HepG2 (cell line): ENCODE data around the gene C1orf94. TPM values are rescaled to one million over a fixed set of nuclear protein-coding genes. Genes with fewer than 3 reads are reported as not detected.

Source experiments
- ATAC-seq: fragments of 200-7000 bp; cut with Tn5 transposase; 3 replicates; pipeline ENCODE4 v1.9.1; 2020; ENCODE audit warnings: mild to moderate bottlenecking, moderate library complexity
- BruUV-seq: library from RNA; stranded (reverse); fragments of 400-500 nt; replicated peaks from 2 replicates; lab custom pipeline; 2021; lab: Mats Ljungman, UMichigan
- CTCF ChIA-PET: fragments of 300-600 bp; formaldehyde crosslinking; extraction: SDS; loops from one replicate; lab custom pipeline; 2021; ENCODE audit warnings: low total read pairs, inconsistent platforms, low intra/inter-chr PET ratio; lab: Yijun Ruan, JAX
- POLR2A ChIA-PET: fragments of 350-600 bp; sonication (Branson Sonifier 250); formaldehyde crosslinking; loops from one replicate; lab custom pipeline; 2020; ENCODE audit warnings: antibody characterized with exemption, inconsistent platforms; lab: Yijun Ruan, JAX
- DNase-seq: peaks from one replicate; pipeline ENCODE4 v3.0.0-alpha.2; 2015; ENCODE audit warnings: low spot score
- FAIRE-seq: peaks from 3 replicates; lab custom pipeline; 2011; peaks lifted over from hg19 to GRCh38; lab: Jason Lieb, UNC
- H2AFZ ChIP-seq: one replicate; pipeline ENCODE4 v1.6.1; 2011; ENCODE audit warnings: low read length, inconsistent platforms
- H3K27ac ChIP-seq: fragments of 300-600 bp; 3 replicates; pipeline ENCODE4 v1.8.0; 2011; ENCODE audit warnings: mixed run types, mild to moderate bottlenecking, mixed read lengths, low read length, inconsistent platforms; ENCODE audit not compliant: insufficient read depth; ENCODE audit errors: extremely low read length
- H3K27me3 ChIP-seq, 2 experiments: fragments of 200-600 bp in 1 of 2; 2 replicates in 1 of 2; 3 replicates in 1 of 2; pipeline versions ENCODE4 v1.6.0 to v1.8.0; 2011; ENCODE audit warnings: low read length in 2 of 2, mild to moderate bottlenecking in 2 of 2, moderate library complexity in 2 of 2, inconsistent platforms in 1 of 2; ENCODE audit not compliant: insufficient read depth in 2 of 2, control insufficient read depth in 1 of 2
- H3K36me3 ChIP-seq, 2 experiments: fragments of 200-600 bp in 1 of 2; replicated peaks in 1 of 2; 2 replicates in 1 of 2; 3 replicates in 1 of 2; pipeline versions ENCODE4 v1.5.1 to v1.8.0; 2011; ENCODE audit warnings: low read length in 2 of 2, inconsistent platforms in 1 of 2; ENCODE audit not compliant: insufficient read depth in 2 of 2, control insufficient read depth in 1 of 2
- H3K4me1 ChIP-seq: 2 replicates; pipeline ENCODE4 v1.5.1; 2012; ENCODE audit warnings: low read length, inconsistent platforms; ENCODE audit not compliant: insufficient read depth
- H3K4me2 ChIP-seq: 2 replicates; pipeline ENCODE4 v1.6.0; 2011; ENCODE audit warnings: low read depth, low read length, inconsistent platforms
- H3K4me3 ChIP-seq, 3 experiments: fragments of 200-600 bp in 1 of 3; sonication (generic), shearing (Covaris generic) in 1 of 3; replicated peaks in 1 of 3; 2 replicates each; pipeline ENCODE4 v1.5.1; 2011 to 2016; ENCODE audit warnings: low read length in 3 of 3, inconsistent platforms in 2 of 3, low read depth in 2 of 3, mild to moderate bottlenecking in 2 of 3, control low read depth in 1 of 3, mixed read lengths in 1 of 3; ENCODE audit not compliant: insufficient read depth in 1 of 3
- H3K79me2 ChIP-seq: one replicate; pipeline ENCODE4 v1.6.1; 2011; ENCODE audit warnings: low read length, inconsistent platforms; ENCODE audit not compliant: insufficient read depth
- H3K9ac ChIP-seq: 2 replicates; pipeline ENCODE4 v1.6.0; 2011; ENCODE audit warnings: mild to moderate bottlenecking, low read depth, low read length, inconsistent platforms; ENCODE audit not compliant: insufficient read depth
- H3K9me3 ChIP-seq: 2 replicates; pipeline ENCODE4 v1.5.1; 2012; ENCODE audit warnings: mild to moderate bottlenecking, low read length
- H4K20me1 ChIP-seq: 2 replicates; pipeline ENCODE4 v1.6.0; 2011; ENCODE audit warnings: inconsistent platforms, mild to moderate bottlenecking, low read length, moderate library complexity; ENCODE audit not compliant: insufficient read depth
- ELF3 ChIP-seq: IDR thresholded peaks from 2 replicates; pipeline ENCODE4 v1.6.1; 2016; ENCODE audit warnings: missing genetic modification reagents, missing compliant biosample characterization
- MED8 ChIP-seq: sonication (generic); formaldehyde crosslinking; IDR thresholded peaks from 2 replicates; pipeline ENCODE4 v1.8.1; 2023; ENCODE audit warnings: mild to moderate bottlenecking, missing genetic modification reagents; ENCODE audit not compliant: insufficient replicate concordance
- MTA1 ChIP-seq: sonication (generic); formaldehyde crosslinking; IDR thresholded peaks from 2 replicates; pipeline ENCODE4 v1.4.0; 2020; ENCODE audit warnings: missing genetic modification reagents, mild to moderate bottlenecking, borderline replicate concordance
- NFKB2 ChIP-seq: sonication (generic); formaldehyde crosslinking; IDR thresholded peaks from 2 replicates; pipeline ENCODE4 v1.4.0; 2020; ENCODE audit warnings: missing genetic modification reagents, borderline replicate concordance
- SCMH1 ChIP-seq: sonication (generic); formaldehyde crosslinking; IDR thresholded peaks from 2 replicates; pipeline ENCODE4 v1.9.0; 2021; ENCODE audit warnings: missing genetic modification reagents, mild to moderate bottlenecking, borderline replicate concordance
- SKI ChIP-seq: fragments of 450-650 bp; IDR thresholded peaks from one replicate; pipeline ENCODE4 v1.6.1; 2018; ENCODE audit warnings: mild to moderate bottlenecking; ENCODE audit not compliant: partially characterized antibody
- SOX13 ChIP-seq, 3 experiments: fragments of 450-650 bp in 1 of 3; sonication (generic) in 1 of 3; formaldehyde crosslinking in 1 of 3; IDR thresholded peaks in 2 of 3; conservative IDR thresholded peaks in 1 of 3; 2 replicates each; pipeline versions ENCODE4 v1.5.0 to v1.6.1; 2016 to 2020; ENCODE audit warnings: antibody characterized with exemption in 1 of 3, mild to moderate bottlenecking in 1 of 3, missing compliant biosample characterization in 1 of 3, missing genetic modification reagents in 1 of 3, moderate library complexity in 1 of 3
- ZNF775 ChIP-seq: sonication (generic); formaldehyde crosslinking; IDR thresholded peaks from 2 replicates; pipeline ENCODE4 v1.4.0; 2020; ENCODE audit warnings: missing genetic modification reagents, mild to moderate bottlenecking, moderate library complexity, borderline replicate concordance
- WGBS: methylation state at CpG from one replicate; pipeline ENCODE4 v1.1.6; 2017; ENCODE audit warnings: low lambda C conversion rate; 5-methylcytosine and 5-hydroxymethylcytosine counted together
- in situ Hi-C: cut with HindIII; loops from 2 replicates; pipeline ENCODE4 v1.10.0; 2017; ENCODE audit warnings: low pct_unique_long_range_greater_than_20kb; ENCODE audit not compliant: extremely low pct_ligation_motif_present
- intact Hi-C: fragments of 100-400 bp; cut with micrococcal nuclease; formaldehyde crosslinking; loops from one replicate; pipeline ENCODE4 v1.10.0; 2022; ENCODE audit not compliant: unreplicated experiment
- polyA plus RNA-seq, 8 experiments: library from polyadenylated mRNA; depleted of rRNA in 3 of 8; stranded (reverse) in 7 of 8; unstranded in 1 of 8; fragments of >200 nt; fragmentation: Illumina TruSeq in 4 of 8; extraction: Trizol in 4 of 8; gene quantifications; 2 replicates each; pipeline versions ENCODE4 v1.2.1 to v1.2.3, GENCODE V29; 2011 to 2016; ENCODE audit warnings: low read depth in 4 of 8, missing spikeins in 1 of 8, mixed read lengths in 1 of 8; ENCODE audit not compliant: insufficient read depth in 1 of 8
- total RNA-seq, 5 experiments: library from RNA; depleted of rRNA; stranded (reverse); fragments of >200 nt; fragmentation: Illumina TruSeq; extraction: Trizol; gene quantifications; 2 replicates each; pipeline ENCODE4 v1.2.3, GENCODE V29; 2016; ENCODE audit warnings: low read depth in 1 of 5
- TF ChIP-seq, protein P1 (sequence below): conservative IDR thresholded peaks from 2 replicates; pipeline ENCODE4 v1.6.1; 2018; ENCODE audit warnings: missing genetic modification reagents
- TF ChIP-seq, protein P2 (sequence below): IDR thresholded peaks from 2 replicates; pipeline ENCODE4 v1.6.1; 2016; ENCODE audit warnings: mild to moderate bottlenecking, missing biosample characterization, missing genetic modification reagents
- TF ChIP-seq, protein P3 (sequence below): sonication (generic); formaldehyde crosslinking; conservative IDR thresholded peaks from 2 replicates; pipeline ENCODE4 v1.4.0; 2020; ENCODE audit warnings: missing genetic modification reagents
- TF ChIP-seq, protein P4 (sequence below): sonication (generic); formaldehyde crosslinking; IDR thresholded peaks from 2 replicates; pipeline ENCODE4 v1.9.0; 2021; ENCODE audit warnings: missing genetic modification reagents, mild to moderate bottlenecking, borderline replicate concordance

C1orf94 gene
- total and polyA plus RNA-seq, 2 of the 13 experiments (the other 11 are each of a cell fraction or from before 2014, with no cell fraction given), result not detected

DNA sequence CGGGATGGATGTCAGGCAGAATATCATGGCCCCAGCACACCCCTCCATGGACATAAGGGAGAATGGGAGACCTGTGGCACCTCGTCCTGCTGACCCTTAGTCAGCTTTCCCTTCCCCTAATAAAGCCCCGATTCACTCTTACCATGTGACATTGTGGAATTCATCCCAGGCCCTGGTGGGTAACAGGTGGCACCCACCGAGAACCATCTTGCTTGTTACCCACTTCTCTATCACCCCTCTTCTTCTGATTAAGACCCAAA lies 44.6 kb upstream of the C1orf94 start:
- H3K27ac ChIP-seq, result no peak overlapping the region
- H3K36me3 ChIP-seq, result no peaks in the 10 kb centered on the region
- ATAC-seq (no peak), FAIRE-seq (no peak), DNase-seq (no peak)
- H3K4me3 ChIP-seq, result no peak overlapping the region
- intact Hi-C loops, result no loop called here
- TF ChIP-seq SCMH1 (CRISPR knock-in tag) (no peak), MTA1 (CRISPR knock-in tag) (no peak), SOX13 (IDR thresholded peaks at IDR 0.05) (no peak), SOX13 (CRISPR knock-in tag; conservative IDR thresholded peaks at IDR 0.05 in 1 of 2, IDR thresholded peaks at IDR 0.05 in 1 of 2) (no peak), SKI (no peak), ZNF775 (no peak)
- TF ChIP-seq, protein P1, sequence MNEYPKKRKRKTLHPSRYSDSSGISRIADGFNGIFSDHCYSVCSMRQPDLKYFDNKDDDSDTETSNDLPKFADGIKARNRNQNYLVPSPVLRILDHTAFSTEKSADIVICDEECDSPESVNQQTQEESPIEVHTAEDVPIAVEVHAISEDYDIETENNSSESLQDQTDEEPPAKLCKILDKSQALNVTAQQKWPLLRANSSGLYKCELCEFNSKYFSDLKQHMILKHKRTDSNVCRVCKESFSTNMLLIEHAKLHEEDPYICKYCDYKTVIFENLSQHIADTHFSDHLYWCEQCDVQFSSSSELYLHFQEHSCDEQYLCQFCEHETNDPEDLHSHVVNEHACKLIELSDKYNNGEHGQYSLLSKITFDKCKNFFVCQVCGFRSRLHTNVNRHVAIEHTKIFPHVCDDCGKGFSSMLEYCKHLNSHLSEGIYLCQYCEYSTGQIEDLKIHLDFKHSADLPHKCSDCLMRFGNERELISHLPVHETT (CRISPR knock-in tag), result no peak
- TF ChIP-seq, protein P2, sequence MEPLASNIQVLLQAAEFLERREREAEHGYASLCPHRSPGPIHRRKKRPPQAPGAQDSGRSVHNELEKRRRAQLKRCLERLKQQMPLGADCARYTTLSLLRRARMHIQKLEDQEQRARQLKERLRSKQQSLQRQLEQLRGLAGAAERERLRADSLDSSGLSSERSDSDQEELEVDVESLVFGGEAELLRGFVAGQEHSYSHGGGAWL (CRISPR knock-in tag), result no peak
- H3K9ac ChIP-seq, result no peak overlapping the region
- no peaks in the 10 kb centered on the region for H3K9me3 ChIP-seq
- no peak overlapping the region for H3K4me2 ChIP-seq
- no peaks in the 10 kb centered on the region for H4K20me1 ChIP-seq
- in situ Hi-C loops, result no loop called here
- no peaks in the 10 kb centered on the region for H3K4me1 ChIP-seq
- no TSS peak for BruUV-seq
- no peaks in the 10 kb centered on the region; a peak in 1 of 5 replicates for H3K27me3 ChIP-seq
- H2AFZ ChIP-seq, result no peak overlapping the region
- WGBS, result 0% methylated on average over 3 of the region's 4 CpGs
- POLR2A ChIA-PET, result no interaction called here
- no peaks in the 10 kb centered on the region for H3K79me2 ChIP-seq
- CTCF ChIA-PET, result no interaction called here

- Histone ChIP-seq H4K20me1 (no peaks in the 10 kb centered on the region), H3K36me3 (no peaks in the 10 kb centered on the region), H2AFZ (no peak overlapping the region), H3K9ac (no peak overlapping the region), H3K79me2 (no peaks in the 10 kb centered on the region), H3K4me2 (no peak overlapping the region), H3K4me3 (no peak overlapping the region), H3K27ac (no peak overlapping the region), H3K9me3 (no peaks in the 10 kb centered on the region), H3K27me3 (no peaks in the 10 kb centered on the region), H3K4me1 (no peaks in the 10 kb centered on the region)
- 0% methylated on average over 3 of the region's 3 CpGs for WGBS
- in situ Hi-C loops, result no loop called here
- ATAC-seq, result no peak
- CTCF ChIA-PET, result no interaction called here
- intact Hi-C loops, result no loop called here
- POLR2A ChIA-PET, result no interaction called here
- TF ChIP-seq, protein P3, sequence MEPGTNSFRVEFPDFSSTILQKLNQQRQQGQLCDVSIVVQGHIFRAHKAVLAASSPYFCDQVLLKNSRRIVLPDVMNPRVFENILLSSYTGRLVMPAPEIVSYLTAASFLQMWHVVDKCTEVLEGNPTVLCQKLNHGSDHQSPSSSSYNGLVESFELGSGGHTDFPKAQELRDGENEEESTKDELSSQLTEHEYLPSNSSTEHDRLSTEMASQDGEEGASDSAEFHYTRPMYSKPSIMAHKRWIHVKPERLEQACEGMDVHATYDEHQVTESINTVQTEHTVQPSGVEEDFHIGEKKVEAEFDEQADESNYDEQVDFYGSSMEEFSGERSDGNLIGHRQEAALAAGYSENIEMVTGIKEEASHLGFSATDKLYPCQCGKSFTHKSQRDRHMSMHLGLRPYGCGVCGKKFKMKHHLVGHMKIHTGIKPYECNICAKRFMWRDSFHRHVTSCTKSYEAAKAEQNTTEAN (CRISPR knock-in tag), result no peak
- TF ChIP-seq, protein P4, sequence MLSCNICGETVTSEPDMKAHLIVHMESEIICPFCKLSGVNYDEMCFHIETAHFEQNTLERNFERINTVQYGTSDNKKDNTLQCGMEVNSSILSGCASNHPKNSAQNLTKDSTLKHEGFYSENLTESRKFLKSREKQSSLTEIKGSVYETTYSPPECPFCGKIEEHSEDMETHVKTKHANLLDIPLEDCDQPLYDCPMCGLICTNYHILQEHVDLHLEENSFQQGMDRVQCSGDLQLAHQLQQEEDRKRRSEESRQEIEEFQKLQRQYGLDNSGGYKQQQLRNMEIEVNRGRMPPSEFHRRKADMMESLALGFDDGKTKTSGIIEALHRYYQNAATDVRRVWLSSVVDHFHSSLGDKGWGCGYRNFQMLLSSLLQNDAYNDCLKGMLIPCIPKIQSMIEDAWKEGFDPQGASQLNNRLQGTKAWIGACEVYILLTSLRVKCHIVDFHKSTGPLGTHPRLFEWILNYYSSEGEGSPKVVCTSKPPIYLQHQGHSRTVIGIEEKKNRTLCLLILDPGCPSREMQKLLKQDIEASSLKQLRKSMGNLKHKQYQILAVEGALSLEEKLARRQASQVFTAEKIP, result no peak
- TF ChIP-seq MED8 (CRISPR knock-in tag) (no peak), ELF3 (CRISPR knock-in tag) (no peak), NFKB2 (no peak)
- DNase-seq, result no peak
- BruUV-seq, result no TSS peak
- no peak for FAIRE-seq
These were observed 39.3 kb upstream of the C1orf94 start for GRCh38 chr1:34137411-34137810.
